HCT116 (cell line): ENCODE measurements around the gene LTA4H. TPM values are rescaled to one million over a fixed set of nuclear protein-coding genes. Genes with fewer than 3 reads are reported as not detected.

ENCODE experiments used
- ATAC-seq: fragments of 200-7000 bp; cut with Tn5 transposase; 2 replicates; pipeline ENCODE4 v1.9.1; 2020; ENCODE audit warnings: mild to moderate bottlenecking, moderate library complexity
- BruUV-seq: library from RNA; stranded (reverse); fragments of 400-500 nt; replicated peaks from 2 replicates; lab custom pipeline; 2021; lab: Mats Ljungman, UMichigan
- CTCF ChIA-PET: fragments of 300-600 bp; sonication (Branson Sonifier 250); formaldehyde crosslinking; loops from one replicate; lab custom pipeline; 2021; ENCODE audit warnings: antibody characterized with exemption; lab: Charles Lee
- POLR2A ChIA-PET: fragments of 300-600, 350-600 bp; sonication (Branson Sonifier 250); formaldehyde crosslinking; loops from one replicate; lab custom pipeline; 2021; ENCODE audit warnings: antibody characterized with exemption; lab: Charles Lee
- RAD21 ChIA-PET, 2 experiments: fragments of 300-600 bp; sonication (Branson Sonifier 250); formaldehyde crosslinking; loops; one replicate each; lab custom pipeline; 2023; ENCODE audit warnings: low total read pairs in 2 of 2; ENCODE audit not compliant: uncharacterized antibody in 2 of 2, unreplicated experiment in 2 of 2, low non-redundant PET in 1 of 2; lab: Charles Lee
- DNase-seq: peaks from one replicate; pipeline ENCODE4 v3.0.0-alpha.2; 2010; ENCODE audit warnings: low read depth, low spot score
- H2AFZ ChIP-seq: fragments of 200-600 bp; shearing (Covaris generic), sonication (generic); 2 replicates; pipeline ENCODE4 v1.6.1; 2017; ENCODE audit warnings: low read depth, mixed run types, mixed read lengths, antibody characterized with exemption, low read length; ENCODE audit not compliant: poor library complexity, severe bottlenecking
- H3K27ac ChIP-seq: 2 replicates; pipeline ENCODE4 v1.5.1; 2012; ENCODE audit warnings: low read depth, low read length
- H3K27me3 ChIP-seq: fragments of 200-600 bp; sonication (generic); 2 replicates; pipeline ENCODE4 v1.6.1; 2016; ENCODE audit warnings: mixed run types, low read length, mixed read lengths; ENCODE audit not compliant: insufficient read depth
- H3K36me3 ChIP-seq, 2 experiments: fragments of 200-500 bp in 1 of 2; fragments of 200-600 bp in 1 of 2; sonication (Bioruptor generic) in 1 of 2; sonication (generic) in 1 of 2; 2 replicates each; pipeline versions ENCODE4 v1.5.1 to v1.6.1; 2014 to 2016; ENCODE audit warnings: low read length in 2 of 2, inconsistent platforms in 1 of 2, mixed read lengths in 1 of 2, mixed run types in 1 of 2; ENCODE audit not compliant: insufficient read depth in 2 of 2, control insufficient read depth in 1 of 2
- H3K4me1 ChIP-seq, 2 experiments: fragments of 200-600 bp in 1 of 2; sonication (generic) in 1 of 2; 2 replicates each; pipeline versions ENCODE4 v1.5.1 to v1.6.1; 2012 to 2017; ENCODE audit warnings: low read length in 2 of 2, inconsistent platforms in 1 of 2, mild to moderate bottlenecking in 1 of 2, mixed read lengths in 1 of 2, mixed run types in 1 of 2, moderate library complexity in 1 of 2; ENCODE audit not compliant: insufficient read depth in 2 of 2, control insufficient read depth in 1 of 2
- H3K4me2 ChIP-seq: fragments of 200-600 bp; sonication (generic); 2 replicates; pipeline ENCODE4 v1.6.1; 2017; ENCODE audit warnings: mixed run types, low read length, mixed read lengths
- H3K4me3 ChIP-seq, 2 experiments: fragments of 200-600 bp in 1 of 2; sonication (generic) in 1 of 2; replicated peaks in 1 of 2; 2 replicates each; pipeline ENCODE4 v1.5.1; 2011 to 2016; ENCODE audit warnings: low read length in 2 of 2, control low read depth in 1 of 2, low read depth in 1 of 2, mild to moderate bottlenecking in 1 of 2, mixed read lengths in 1 of 2, mixed run types in 1 of 2
- H3K79me2 ChIP-seq: fragments of 200-600 bp; sonication (generic); 2 replicates; pipeline ENCODE4 v1.6.1; 2017; ENCODE audit warnings: mild to moderate bottlenecking, mixed run types, low read length, moderate library complexity, mixed read lengths; ENCODE audit not compliant: insufficient read depth
- H3K9ac ChIP-seq: fragments of 200-600 bp; sonication (generic); 2 replicates; pipeline ENCODE4 v1.6.1; 2016; ENCODE audit warnings: low read length, mixed read lengths
- H3K9me2 ChIP-seq: fragments of 200-600 bp; sonication (generic), shearing (Covaris generic); 2 replicates; pipeline ENCODE4 v1.6.1; 2017; ENCODE audit warnings: mixed run types, mild to moderate bottlenecking, moderate library complexity; ENCODE audit not compliant: insufficient read depth
- H3K9me3 ChIP-seq, 2 experiments: fragments of 200-500 bp in 1 of 2; fragments of 200-600 bp in 1 of 2; sonication (Bioruptor generic) in 1 of 2; sonication (generic) in 1 of 2; 2 replicates each; pipeline ENCODE4 v1.6.1; 2014 to 2017; ENCODE audit warnings: low read length in 2 of 2, mixed read lengths in 2 of 2, inconsistent platforms in 1 of 2, low read depth in 1 of 2, mild to moderate bottlenecking in 1 of 2, mixed run types in 1 of 2, moderate library complexity in 1 of 2; ENCODE audit not compliant: control insufficient read depth in 1 of 2, insufficient read depth in 1 of 2
- H4K20me1 ChIP-seq: fragments of 200-600 bp; sonication (generic), shearing (Covaris generic); 2 replicates; pipeline ENCODE4 v1.6.1; 2017; ENCODE audit warnings: mixed run types, mild to moderate bottlenecking, moderate library complexity; ENCODE audit not compliant: insufficient read depth
- CBX3 ChIP-seq: IDR thresholded peaks from 2 replicates; pipeline ENCODE4 v1.6.1; 2012; ENCODE audit warnings: low read depth
- CEBPB ChIP-seq: IDR thresholded peaks from 2 replicates; pipeline ENCODE4 v1.6.1; 2012; ENCODE audit warnings: low read depth
- EGR1 ChIP-seq: IDR thresholded peaks from 2 replicates; pipeline ENCODE4 v1.6.1; 2012; ENCODE audit warnings: low read depth
- ELF1 ChIP-seq: IDR thresholded peaks from 2 replicates; pipeline ENCODE4 v1.6.1; 2012; ENCODE audit warnings: low read depth, borderline replicate concordance
- EZH2 ChIP-seq: fragments of 200-600 bp; sonication (generic); IDR thresholded peaks from 2 replicates; pipeline ENCODE4 v1.6.1; 2017; ENCODE audit warnings: antibody characterized with exemption, mixed run types
- EZH2phosphoT487 ChIP-seq: fragments of 200-600 bp; IDR thresholded peaks from 2 replicates; pipeline ENCODE4 v1.6.1; 2018; ENCODE audit warnings: antibody characterized with exemption, borderline replicate concordance
- FOSL1 ChIP-seq: IDR thresholded peaks from 2 replicates; pipeline ENCODE4 v1.6.1; 2012; ENCODE audit warnings: low read depth
- JUND ChIP-seq: IDR thresholded peaks from 2 replicates; pipeline ENCODE4 v1.6.1; 2012
- POLR2A ChIP-seq: IDR thresholded peaks from 2 replicates; pipeline ENCODE4 v1.7.0; 2011; ENCODE audit warnings: borderline replicate concordance; ENCODE audit not compliant: insufficient read depth, insufficient read length; ENCODE audit errors: extremely low read depth
- POLR2AphosphoS5 ChIP-seq: IDR thresholded peaks from 2 replicates; pipeline ENCODE4 v1.6.1; 2011; ENCODE audit warnings: mild to moderate bottlenecking, low read depth, low read length, moderate library complexity
- RAD21 ChIP-seq: IDR thresholded peaks from 2 replicates; pipeline ENCODE4 v1.6.1; 2012; ENCODE audit warnings: low read depth, mild to moderate bottlenecking
- SIN3A ChIP-seq: IDR thresholded peaks from 2 replicates; pipeline ENCODE4 v1.6.1; 2012; ENCODE audit warnings: low read depth
- SRF ChIP-seq: IDR thresholded peaks from 2 replicates; pipeline ENCODE4 v1.6.1; 2012; ENCODE audit warnings: low read depth
- TCF7L2 ChIP-seq: IDR thresholded peaks from 2 replicates; pipeline ENCODE4 v1.7.0; 2011; ENCODE audit warnings: borderline replicate concordance, inconsistent platforms; ENCODE audit not compliant: insufficient read depth, insufficient read length; ENCODE audit errors: extremely low read depth
- YY1 ChIP-seq: IDR thresholded peaks from 2 replicates; pipeline ENCODE4 v1.6.1; 2011; ENCODE audit warnings: low read length, low read depth, moderate library complexity, mild to moderate bottlenecking; ENCODE audit not compliant: insufficient replicate concordance; ENCODE audit errors: extremely low read depth
- ZFX ChIP-seq: fragments of 450-650 bp; IDR thresholded peaks from 2 replicates; pipeline ENCODE4 v1.6.1; 2017
- ZNF274 ChIP-seq: fragments of 200-500 bp; sonication (Bioruptor generic); IDR thresholded peaks from 2 replicates; pipeline ENCODE4 v1.6.1; 2014; ENCODE audit warnings: mild to moderate bottlenecking, low read depth, low read length, inconsistent platforms
- intact Hi-C: fragments of 100-400 bp; cut with micrococcal nuclease; formaldehyde crosslinking; loops from 2 replicates; pipeline ENCODE4 v1.10.0; 2022
- total RNA-seq: library from RNA; stranded (reverse); gene quantifications from one replicate; pipeline ENCODE4 v1.2.1, GENCODE V29; 2021; ENCODE audit not compliant: unreplicated experiment
- TF ChIP-seq, protein P1 (sequence below): IDR thresholded peaks from 2 replicates; pipeline ENCODE4 v1.6.1; 2012
- TF ChIP-seq, protein P2 (sequence below): IDR thresholded peaks from 2 replicates; pipeline ENCODE4 v1.6.1; 2011; ENCODE audit warnings: mild to moderate bottlenecking, low read length, moderate library complexity; ENCODE audit not compliant: insufficient replicate concordance; ENCODE audit errors: extremely low read depth
- TF ChIP-seq, protein P3 (sequence below), 3 experiments: fragments of 200-600 bp in 1 of 3; sonication (generic) in 1 of 3; IDR thresholded peaks in 2 of 3; conservative IDR thresholded peaks in 1 of 3; 2 replicates each; pipeline ENCODE4 v1.5.1; 2012 to 2017; ENCODE audit warnings: low read depth in 2 of 3, low read length in 2 of 3, antibody characterized with exemption in 1 of 3, borderline replicate concordance in 1 of 3, control low read depth in 1 of 3, mild to moderate bottlenecking in 1 of 3, mixed read lengths in 1 of 3, mixed run types in 1 of 3, moderate library complexity in 1 of 3; ENCODE audit not compliant: insufficient read depth in 1 of 3

The LTA4H gene
- total RNA-seq, 1 experiment from 2014 or later = 163 TPM

DNA sequence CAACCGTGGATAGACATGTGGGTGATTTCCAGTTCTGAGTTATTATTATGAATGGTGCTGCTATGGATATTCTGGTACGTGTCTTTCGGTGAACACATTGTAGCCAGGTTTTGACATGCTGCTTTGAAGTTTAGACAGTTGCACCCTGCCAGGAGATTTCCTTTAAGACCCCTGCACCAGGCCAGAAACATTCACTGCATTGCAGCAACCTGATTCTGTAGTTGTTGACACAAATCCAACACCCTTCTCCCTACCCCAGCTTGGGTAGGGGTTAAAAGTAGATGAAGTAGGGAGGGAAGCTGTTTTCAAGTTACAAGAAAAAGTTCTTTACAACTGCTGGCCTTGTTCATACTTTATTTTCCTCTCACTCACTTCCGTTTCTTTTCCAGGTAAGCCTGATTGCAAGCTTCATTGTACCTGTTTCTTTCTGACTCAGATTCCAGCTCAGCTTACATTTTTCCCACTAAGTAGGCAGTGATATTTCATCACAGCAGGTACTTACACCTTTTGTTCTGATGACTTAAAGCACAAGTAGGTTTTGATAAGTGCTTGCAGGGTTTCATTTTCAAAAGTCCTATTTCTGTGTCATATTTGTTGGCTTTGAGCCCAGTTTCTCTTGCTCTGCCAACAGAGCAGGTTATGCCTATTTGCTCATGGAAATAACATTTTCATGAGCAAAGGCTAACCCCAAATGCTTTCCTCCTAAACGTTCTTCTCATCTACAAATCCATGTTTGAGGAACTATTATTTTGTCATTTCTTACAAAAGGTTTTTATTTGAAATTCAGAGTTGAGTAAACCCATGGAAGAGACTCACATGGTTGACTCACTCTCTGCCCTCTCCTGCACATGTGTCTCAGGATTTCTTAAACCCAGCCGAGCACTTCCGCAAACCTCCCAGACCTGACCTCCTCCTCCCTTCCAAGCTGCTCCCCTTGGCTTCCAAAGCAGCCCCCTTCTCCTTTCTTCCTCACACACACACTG, 12.1 kb upstream of the LTA4H start:
- Histone ChIP-seq H3K27ac (peak overlapping the region; percentile 85), H3K4me3 (peak overlapping the region in 1 of 2 experiments; percentile 29; a peak in 2 of 4 replicates), H3K79me2 (no peaks in the 10 kb centered on the region), H3K9ac (peak overlapping the region; percentile 49), H4K20me1 (no peaks in the 10 kb centered on the region), H3K4me2 (peak overlapping the region; percentile 67), H3K9me3 (no peaks in the 10 kb centered on the region), H3K36me3 (no peaks in the 10 kb centered on the region), H3K4me1 (peaks cover 36 to 57% of the 10 kb centered on the region in 2 experiments), H2AFZ (peak overlapping the region; percentile 81), H3K27me3 (no peaks in the 10 kb centered on the region), H3K9me2 (no peaks in the 10 kb centered on the region)
- DNase-seq = peak; percentile 93
- intact Hi-C loops = loop anchor here (5.0 kb wide), 1 partner anchor 150 kb away; no protein-coding TSS in a partner anchor
- no TSS peak for BruUV-seq
- RAD21 ChIA-PET = no interaction called here
- peak; percentile 81 for ATAC-seq
- CTCF ChIA-PET = interaction anchor here (1.1 kb wide), 1 partner anchor 168 kb away, joined by 5 read pairs; no protein-coding TSS in a partner anchor
- POLR2A ChIA-PET = interaction anchor here (1.4 kb wide), 1 partner anchor 12 kb away, joined by 6 read pairs; the partner anchor contains the start of gene LTA4H
- peak; percentile 27; the same call in 1 of the 2 replicates for TF ChIP-seq RAD21
- TF ChIP-seq, protein P1, sequence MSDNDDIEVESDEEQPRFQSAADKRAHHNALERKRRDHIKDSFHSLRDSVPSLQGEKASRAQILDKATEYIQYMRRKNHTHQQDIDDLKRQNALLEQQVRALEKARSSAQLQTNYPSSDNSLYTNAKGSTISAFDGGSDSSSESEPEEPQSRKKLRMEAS = peak; percentile 75
- TF ChIP-seq EGR1 = 0 out of 2 replicates have a peak, but pooled peaks have one; percentile 47
- TF ChIP-seq CEBPB = peak; percentile 99
- TF ChIP-seq, protein P2, sequence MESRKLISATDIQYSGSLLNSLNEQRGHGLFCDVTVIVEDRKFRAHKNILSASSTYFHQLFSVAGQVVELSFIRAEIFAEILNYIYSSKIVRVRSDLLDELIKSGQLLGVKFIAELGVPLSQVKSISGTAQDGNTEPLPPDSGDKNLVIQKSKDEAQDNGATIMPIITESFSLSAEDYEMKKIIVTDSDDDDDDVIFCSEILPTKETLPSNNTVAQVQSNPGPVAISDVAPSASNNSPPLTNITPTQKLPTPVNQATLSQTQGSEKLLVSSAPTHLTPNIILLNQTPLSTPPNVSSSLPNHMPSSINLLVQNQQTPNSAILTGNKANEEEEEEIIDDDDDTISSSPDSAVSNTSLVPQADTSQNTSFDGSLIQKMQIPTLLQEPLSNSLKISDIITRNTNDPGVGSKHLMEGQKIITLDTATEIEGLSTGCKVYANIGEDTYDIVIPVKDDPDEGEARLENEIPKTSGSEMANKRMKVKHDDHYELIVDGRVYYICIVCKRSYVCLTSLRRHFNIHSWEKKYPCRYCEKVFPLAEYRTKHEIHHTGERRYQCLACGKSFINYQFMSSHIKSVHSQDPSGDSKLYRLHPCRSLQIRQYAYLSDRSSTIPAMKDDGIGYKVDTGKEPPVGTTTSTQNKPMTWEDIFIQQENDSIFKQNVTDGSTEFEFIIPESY = no peak
- no peak for TF ChIP-seq EZH2phosphoT487
- TF ChIP-seq FOSL1 = peak; percentile 83
- TF ChIP-seq, protein P3, sequence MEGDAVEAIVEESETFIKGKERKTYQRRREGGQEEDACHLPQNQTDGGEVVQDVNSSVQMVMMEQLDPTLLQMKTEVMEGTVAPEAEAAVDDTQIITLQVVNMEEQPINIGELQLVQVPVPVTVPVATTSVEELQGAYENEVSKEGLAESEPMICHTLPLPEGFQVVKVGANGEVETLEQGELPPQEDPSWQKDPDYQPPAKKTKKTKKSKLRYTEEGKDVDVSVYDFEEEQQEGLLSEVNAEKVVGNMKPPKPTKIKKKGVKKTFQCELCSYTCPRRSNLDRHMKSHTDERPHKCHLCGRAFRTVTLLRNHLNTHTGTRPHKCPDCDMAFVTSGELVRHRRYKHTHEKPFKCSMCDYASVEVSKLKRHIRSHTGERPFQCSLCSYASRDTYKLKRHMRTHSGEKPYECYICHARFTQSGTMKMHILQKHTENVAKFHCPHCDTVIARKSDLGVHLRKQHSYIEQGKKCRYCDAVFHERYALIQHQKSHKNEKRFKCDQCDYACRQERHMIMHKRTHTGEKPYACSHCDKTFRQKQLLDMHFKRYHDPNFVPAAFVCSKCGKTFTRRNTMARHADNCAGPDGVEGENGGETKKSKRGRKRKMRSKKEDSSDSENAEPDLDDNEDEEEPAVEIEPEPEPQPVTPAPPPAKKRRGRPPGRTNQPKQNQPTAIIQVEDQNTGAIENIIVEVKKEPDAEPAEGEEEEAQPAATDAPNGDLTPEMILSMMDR (IDR thresholded peaks at IDR 0.05 in 2 of 3, conservative IDR thresholded peaks at IDR 0.05 in 1 of 3; ENCODE audit: borderline replicate concordance in 1 of 3, insufficient read depth in 1 of 3, low read depth in 2 of 3, low read length in 2 of 3) = no peak
- no peak for TF ChIP-seq ZFX
- TF ChIP-seq EZH2 = no peak
- peak; percentile 7 for TF ChIP-seq YY1
- TF ChIP-seq POLR2AphosphoS5 = peak; percentile 58
- peak; percentile 73 for TF ChIP-seq TCF7L2
- TF ChIP-seq POLR2A = no peak
- TF ChIP-seq SIN3A = peak; percentile 94
- TF ChIP-seq JUND = peak; percentile 89
- TF ChIP-seq SRF = peak; percentile 79
- no peak for TF ChIP-seq ZNF274
- TF ChIP-seq CBX3 = peak; percentile 97; the same call in 1 of the 2 replicates
- TF ChIP-seq ELF1 = peak; percentile 70
